HG02884 (cell line): ENCODE measurements around the gene TMTC1.

Experiments used
- ATAC-seq: cut with Tn5 transposase; IDR thresholded peaks from one replicate; pipeline ENCODE4 v1.9.1; 2021; ENCODE audit warnings: mild to moderate bottlenecking, moderate library complexity; ENCODE audit not compliant: unreplicated experiment

The TMTC1 gene

DNA sequence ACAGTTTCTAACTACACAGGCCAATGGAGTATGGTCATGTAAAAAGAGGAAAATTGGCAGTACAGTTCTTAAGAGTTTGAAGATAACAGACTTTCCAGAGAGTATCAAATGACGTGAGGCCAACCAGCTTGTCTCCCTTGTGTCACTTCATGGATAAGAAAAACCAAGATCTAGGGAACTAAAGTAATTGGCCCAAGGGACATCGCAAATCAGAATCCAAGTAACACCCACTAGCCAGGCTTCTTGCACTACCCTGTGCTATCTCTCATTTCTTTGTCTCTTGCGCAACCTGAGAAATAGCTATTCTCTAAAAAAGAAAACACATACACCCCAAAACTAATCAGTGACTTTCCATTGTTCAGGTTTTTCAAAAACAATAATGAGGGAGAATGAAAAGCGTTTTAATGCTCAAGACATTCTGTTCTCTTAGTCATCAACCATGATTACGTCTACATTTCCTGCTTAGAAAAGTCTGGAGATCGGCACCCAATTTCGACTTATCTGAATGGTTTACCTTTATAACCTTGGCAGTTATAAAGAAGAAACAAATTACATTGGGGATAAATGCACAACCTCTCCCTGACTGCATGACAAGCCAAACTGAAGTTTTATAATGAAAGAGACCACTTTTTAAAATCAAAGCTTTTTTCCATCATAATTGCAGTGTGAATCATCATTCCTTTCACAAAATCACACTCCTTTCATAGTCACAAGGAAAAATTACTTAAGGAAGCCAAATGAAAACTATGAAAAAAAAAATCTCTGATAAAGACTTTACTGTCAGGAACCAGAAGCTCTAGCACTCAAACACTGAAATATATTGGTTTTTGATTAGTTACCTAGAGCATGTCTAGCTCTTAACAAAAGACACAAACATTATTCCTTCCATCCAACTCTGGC lies 42.1 kb downstream of the TMTC1 start:
- ATAC-seq, result no peak

DNA sequence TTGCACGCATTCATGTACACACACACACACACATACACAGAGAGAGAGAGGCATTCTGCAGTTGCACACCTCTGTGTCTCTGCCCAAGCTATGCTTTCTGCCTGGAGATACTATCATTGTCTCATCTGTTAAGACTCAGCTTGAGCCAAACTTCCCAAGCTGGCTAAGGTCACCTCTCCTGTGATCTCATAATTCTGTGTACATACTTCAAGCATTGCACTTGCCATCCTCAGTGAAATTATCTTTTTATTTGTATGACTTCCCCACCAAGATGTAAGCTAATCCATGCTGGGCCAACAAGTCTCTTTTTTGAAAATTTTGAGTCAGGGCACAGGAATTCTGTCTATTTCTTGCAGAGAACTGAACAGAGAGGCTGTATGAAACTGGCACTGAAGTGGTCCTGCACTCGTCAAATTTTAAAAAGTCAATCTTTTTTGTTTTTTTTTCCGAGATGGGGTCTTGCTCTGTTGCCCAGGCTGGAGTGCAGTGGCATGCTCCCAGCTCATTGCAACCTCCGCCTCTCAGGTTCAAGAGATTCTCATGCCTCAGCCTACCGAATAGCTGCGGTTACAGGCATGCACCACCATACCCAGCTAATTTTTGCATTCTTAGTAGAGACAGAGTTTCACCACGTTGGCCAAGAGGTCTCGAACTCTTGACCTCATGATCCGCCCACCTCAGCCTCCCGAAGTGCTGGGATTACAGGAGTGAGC lies 44.3 kb downstream of the TMTC1 start:
- ATAC-seq, result no peak

DNA sequence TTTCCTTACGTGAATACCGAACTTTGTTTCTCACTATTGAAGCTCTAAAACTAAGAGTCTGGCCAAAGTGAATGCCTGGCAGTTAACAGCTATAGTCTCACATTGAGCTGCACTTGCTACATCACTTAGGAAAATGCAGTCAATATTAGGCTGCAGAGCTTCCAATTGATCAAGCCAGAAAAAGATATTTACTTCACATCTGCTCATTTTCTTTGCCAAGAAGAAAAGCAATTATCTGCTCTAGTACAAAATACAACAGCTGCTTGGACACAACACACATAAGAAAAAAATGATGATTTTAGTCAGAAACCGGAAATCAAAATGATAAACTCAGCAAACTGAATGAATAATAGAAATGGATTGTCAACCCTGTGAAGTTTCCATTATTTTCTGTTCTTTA lies 45.4 kb downstream of the TMTC1 start:
- no peak for ATAC-seq

DNA sequence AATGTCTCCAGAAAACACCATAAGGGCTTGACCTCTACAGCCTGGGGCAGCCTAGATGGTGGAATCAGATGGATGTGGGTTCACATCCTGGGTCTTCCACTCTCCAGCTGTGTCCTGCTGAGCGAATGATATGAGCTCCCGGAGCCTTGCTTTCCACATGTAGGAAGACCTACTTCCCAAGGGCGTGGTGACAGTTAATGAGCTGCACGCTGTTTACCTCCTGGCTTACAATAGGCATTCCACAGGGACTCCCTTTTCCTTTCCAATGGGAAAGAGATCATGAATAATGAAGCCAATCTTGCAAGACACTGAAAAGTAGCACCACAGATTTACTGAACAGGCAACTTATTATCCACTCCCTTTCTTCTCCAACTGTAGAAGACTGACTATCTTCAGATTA lies 46.1 kb downstream of the TMTC1 start:
- no peak for ATAC-seq

DNA sequence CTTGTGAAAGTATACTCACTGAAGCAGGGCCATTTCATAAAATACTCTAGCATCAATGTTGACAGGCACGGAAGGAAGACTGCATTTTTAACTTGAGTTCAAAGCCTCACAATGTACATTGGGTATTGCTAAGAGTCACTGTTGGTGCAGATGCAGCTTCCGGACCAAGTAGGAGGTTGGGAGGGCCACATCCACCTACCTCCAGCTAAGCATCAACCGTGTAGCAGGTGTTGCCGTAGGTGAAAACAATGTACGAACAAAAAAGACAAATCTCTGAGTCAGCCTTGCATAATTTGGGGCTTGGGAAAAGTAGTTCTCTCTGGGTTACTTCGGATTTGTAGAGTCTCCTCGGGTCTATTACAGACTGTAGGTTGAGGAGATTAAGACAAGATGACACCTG lies 48.1 kb downstream of the TMTC1 start:
- no peak for ATAC-seq

DNA sequence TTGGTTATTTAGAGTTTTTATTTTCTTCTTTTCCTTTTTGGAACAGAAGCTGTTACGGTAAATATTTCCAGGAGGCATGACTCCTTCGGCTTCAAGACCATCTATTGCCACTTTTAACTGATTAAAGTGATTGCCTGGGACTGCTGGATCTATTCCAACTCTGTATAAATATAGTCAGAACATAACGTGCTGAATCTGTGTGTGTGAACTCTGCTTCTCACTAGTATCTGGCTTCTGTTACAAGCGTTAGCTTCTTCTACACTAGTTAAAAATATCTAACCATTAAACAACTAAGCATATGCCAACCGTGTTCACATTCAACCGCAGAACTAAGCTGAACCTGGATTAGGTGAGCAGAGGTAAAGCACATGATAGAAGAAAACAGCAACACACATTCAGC lies 49.0 kb downstream of the TMTC1 start:
- no peak for ATAC-seq

DNA sequence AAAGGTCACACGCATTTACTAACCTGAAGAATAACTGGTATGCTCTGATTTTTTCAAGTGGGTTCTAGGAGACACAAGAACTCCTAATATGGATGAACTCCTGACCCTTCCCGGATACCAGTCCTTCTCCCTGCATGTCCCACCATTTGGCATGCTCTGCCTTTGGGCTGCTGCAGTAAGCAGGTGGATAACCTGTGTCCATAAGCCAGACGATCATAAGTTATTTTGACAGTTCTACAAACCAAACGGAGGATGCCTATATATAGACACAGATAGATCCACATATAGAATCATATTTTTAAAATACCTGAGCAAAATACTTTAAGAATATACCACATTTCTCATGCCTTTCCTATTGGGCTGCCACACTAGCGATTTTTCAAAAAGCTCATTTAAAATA lies 49.4 kb downstream of the TMTC1 start:
- no peak for ATAC-seq

DNA sequence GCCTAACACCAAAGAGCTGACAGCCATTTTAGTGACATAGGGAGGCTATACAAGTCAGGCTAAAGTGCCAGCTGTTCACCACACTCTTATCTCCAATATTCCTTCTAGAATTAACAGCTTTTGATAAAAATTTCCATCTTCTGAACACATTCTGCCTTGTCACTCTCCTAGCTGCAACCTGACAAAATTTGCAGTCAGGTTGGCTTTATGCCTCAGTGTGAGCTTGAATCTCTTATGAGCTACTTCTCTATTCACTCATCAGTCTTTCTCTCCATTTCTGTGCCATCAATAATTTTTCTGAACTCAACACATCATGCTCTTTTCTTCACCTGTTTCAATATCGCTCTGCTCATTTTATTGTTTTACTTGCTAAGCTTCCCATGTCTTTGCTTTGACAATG lies 50.2 kb downstream of the TMTC1 start:
- no peak for ATAC-seq

DNA sequence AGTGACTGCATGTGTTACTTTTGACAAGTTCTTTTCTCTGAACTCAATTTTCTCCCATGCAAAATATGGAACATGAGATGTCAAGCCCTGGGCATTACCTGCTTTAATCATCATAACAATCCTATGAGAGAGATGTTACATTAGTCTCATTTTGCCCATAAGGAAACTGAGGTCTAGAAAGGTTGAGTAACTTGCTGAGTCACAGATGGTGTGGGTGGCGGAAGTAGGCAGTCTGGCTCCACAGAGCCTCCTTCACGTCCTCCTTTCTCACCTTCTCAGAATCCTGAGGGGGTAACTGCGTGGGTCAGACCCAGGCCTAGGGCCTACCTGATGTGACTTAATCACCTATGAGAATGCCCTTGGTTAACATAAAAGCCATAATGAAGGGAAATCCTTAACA lies 50.7 kb downstream of the TMTC1 start:
- no peak for ATAC-seq

DNA sequence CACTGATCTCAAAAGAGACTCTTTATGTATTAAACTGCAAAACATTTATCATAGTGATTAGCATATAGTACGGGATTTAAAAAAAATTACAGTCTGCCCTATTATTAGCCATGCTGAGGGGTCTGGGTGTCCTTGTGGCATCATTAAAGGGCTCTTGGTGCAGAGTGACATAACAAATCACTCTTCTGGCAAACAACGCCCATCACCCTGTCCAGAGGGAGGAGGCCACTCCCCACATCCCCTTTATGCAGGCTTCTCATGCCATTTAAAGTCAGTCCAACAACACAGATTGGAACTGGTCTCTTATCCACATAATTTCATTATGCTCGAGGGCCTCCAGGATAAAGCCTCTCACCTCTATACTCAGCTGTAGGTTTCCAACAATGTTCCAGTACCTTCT lies 51.1 kb downstream of the TMTC1 start:
- no peak for ATAC-seq

DNA sequence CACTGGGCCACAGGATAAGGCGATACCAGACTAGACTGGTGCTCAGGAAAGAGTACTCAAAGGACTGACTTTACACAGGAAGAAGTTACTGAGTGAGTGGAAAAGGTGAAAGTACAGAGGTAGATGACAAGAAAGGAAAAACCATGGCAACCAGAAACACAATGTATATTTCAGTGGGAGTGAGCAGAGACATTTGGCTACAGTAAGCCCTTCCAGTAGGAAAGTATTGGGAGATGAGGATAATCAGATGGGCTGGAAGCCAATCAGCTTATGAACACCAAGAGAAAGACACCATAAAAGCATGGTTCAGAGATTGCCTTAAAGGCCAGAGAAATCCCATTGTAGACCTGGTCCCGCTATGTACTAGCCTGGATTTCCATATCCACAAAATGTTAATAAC lies 51.6 kb downstream of the TMTC1 start:
- no peak for ATAC-seq

DNA sequence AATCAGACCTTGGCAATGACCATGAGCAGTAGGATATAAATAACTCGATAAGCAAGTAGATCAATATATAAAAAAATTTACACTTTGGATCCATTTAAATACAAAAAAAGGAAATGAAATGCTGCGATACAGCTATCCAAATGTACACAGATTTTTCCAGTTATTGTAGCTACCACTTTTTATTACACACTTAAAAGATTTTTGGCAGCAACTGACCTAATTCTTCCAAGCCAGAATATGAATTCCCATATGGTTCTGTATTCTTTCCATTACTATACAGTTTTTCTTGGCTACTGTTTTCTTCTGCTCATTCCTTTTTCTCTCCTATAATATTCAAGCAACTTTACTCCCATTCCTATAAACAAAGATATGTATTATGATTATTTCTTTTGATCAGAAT lies 52.2 kb downstream of the TMTC1 start:
- no peak for ATAC-seq

DNA sequence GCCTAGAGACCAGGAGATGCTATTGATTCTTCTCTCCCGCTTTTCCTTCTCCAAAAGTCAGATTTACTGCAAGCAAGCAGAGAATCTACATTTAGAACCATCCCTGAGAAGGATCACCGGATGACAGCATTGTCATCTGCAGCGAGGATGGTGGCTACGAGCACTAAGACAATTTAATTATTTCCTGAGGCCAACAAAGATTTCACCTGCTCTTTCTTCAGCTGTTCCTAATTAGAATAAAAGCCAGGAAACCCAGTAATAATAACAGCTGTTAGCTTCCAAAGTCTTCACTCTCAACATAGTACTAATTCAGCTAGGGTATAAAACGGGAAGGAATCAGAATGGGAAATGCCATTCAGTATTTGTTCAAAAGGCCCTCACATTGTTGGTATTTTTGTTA lies 53.3 kb downstream of the TMTC1 start:
- no peak for ATAC-seq

DNA sequence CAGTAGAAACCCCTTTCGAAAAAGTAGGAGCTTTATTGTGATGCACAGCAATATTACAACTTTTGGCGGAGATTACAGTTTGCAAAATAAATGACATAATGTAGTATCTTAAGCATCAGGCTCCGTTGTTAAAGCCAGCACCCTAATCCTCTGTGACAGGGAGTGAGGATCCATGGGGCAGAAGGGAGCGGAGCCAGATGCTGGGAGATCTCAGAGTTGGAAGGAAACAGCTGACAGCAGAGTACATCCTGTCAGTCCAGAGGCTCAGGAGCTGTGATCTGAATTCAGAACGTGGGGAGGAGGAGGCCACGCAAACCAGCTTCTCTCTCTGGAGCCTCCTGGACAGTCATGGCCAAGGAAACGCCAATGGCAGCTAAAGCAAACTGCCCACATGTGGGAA lies 55.7 kb downstream of the TMTC1 start:
- no peak for ATAC-seq

DNA sequence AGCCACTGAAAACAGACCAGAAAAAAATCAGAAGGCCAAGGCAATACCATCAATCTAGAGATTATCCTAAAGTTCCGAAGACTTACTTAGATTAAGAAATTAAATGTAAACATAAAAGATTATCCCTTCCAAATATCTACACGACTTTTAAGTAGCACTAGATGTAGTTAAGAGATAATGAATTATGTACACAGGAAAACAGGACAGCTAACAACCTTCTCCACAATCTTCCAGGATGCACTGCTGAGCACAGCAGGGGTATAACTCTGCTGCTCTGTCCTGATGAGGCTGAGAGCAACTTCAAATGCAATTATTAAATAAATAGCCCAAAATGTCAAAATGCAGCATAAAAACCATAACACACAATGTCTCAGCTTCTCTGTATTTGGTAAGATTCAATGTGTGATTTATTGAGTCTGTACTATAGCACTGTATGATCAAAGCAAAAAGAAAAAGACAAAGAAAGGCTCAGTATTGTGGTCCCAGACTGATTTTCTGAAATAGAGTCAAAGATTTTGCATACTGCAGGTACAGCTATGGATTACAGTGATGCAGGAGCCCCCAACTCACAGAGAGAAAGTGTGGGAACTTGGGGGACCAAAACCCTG lies 56.9 kb downstream of the TMTC1 start:
- ATAC-seq, result no peak

DNA sequence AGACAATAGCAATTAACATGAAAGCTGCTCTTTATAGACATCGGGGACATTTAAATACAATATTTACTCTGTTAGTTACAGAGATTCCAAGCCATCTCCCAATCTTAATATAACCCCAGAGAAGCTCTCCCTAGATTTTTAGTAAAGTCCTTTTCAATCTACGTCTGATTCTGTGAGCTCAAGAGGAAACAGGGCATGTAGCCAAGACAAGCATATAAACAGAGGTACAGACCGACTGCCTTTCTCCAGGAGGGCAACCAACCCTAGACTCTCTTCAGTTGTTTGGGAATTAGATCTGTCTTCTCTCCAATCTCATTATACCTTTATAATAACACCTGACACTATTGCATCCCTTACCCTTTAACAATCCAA lies 57.4 kb downstream of the TMTC1 start:
- ATAC-seq, result no peak

DNA sequence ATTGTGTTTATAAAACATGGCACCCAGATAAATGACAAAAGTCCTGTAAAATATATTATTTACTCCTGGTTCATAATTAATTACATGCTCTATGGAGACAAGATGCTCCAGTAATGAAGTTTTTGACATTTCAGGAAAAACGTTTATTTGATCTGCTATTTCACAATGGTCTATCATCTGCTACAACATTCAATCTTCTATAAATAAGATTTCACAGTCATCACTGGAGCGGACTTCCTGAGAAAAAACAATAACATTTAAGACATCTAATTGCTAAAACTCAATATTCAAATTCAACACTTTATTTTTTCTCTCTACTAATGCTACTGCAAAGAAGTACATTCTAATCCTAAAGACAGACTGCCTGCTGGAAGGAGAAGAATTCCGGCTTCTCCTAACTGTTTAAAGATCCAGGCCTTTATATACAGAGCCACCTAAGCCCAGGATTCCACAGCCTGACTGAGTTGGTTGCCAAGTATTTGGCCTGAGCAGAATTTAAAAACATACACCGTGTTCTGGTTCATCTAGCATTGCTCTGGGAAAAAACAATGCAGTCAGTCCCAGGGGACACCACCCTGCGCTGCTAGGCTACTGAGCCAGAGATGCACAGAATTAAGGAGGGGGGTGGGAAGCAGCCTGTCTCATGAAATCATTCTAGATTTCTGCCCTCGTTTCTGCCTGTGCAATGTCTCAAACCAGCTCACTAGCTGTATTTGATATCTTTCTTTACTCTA lies 58.0 kb downstream of the TMTC1 start:
- ATAC-seq, result no peak

DNA sequence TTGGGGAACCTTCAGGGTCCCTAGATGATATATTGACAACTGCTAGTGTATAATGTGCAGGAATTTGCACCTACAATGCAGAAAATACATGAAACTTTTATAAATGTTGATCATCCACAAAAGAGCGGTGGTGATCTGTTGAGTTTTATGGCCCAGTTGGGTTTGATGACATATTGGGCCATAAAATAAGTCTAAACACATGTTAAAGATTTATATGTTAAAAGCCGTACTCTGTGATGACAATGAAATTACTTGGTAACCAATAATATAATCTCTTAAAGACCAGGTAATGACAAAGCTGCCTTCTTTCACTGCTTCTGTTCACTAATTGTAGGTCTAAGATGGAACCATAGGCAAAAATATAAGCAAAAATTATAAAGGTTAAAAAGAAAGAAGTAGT lies 61.6 kb downstream of the TMTC1 start:
- no peak for ATAC-seq

DNA sequence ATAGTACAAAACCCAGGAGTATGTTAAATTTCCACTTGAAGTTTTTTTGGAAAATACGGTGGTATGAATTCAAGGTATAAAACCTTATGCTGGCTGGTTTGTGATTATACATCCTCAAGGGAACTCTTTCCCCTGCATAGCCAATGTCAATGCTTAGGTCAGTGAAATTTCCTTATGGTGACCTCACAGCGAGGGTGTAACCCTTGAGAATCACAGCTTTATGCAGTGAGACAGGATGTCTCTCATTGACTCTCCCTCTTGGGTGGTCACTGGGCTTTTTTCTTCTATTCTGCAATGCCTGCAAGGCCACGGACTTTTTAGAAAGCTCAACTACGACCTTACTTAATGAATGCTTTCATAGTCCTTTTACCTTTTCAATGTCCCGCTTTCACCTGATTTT lies 64.4 kb downstream of the TMTC1 start:
- ATAC-seq, result no peak

DNA sequence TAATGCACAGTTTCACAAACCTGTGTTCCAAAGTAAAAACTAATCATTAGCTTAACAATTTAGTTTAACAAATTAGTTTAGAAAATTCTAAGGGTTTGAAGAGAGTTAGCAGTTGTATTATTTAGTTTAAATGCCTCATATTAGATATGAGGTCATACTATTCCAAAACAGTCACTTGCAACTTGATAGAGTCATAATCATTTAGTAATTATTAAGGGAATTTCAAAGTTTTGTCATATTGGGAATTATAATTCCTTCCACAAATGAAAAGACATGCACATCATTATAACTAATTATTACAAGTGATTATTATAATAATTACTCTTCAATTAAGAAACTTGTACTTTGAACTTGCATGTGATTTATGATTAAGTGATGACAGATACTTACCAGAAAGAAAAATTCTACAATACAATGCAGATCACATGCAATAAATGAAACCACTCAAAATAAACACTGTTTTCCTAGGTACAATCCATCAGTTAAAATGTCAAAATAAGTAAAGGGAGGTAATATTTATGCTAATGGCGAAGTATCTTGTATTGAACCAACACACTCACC lies 66.1 kb downstream of the TMTC1 start:
- ATAC-seq, result no peak

DNA sequence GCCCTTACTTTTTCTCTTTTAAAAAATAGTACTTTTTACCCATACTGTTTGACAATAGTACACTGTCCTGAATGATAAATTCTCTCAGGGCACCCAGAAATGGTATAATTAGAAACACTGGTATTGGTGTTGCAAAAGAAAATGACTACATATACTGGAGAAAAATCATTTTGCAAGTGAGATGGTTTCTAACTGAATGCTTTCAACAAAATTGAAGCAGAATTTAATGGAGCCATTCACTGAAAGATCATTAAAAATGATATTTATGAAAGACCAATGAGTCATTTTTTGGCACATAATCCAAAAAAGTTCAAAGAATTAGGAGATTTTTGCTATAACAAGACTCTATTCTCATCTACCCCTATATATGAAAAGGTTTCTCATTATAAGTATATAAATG lies 68.8 kb downstream of the TMTC1 start:
- no peak for ATAC-seq
